GM23248 (cell line): ENCODE results near the gene ARGLU1.

Experiments
- EZH2 ChIP-seq: fragments of 200-600 bp; sonication (generic); IDR thresholded peaks from 2 replicates; pipeline ENCODE4 v1.6.1; 2018; ENCODE audit warnings: antibody characterized with exemption, mild to moderate bottlenecking; ENCODE audit not compliant: insufficient read depth, poor library complexity, severe bottlenecking
- EZH2phosphoT487 ChIP-seq: fragments of 200-600 bp; sonication (generic); IDR thresholded peaks from 2 replicates; pipeline ENCODE4 v1.6.1; 2018; ENCODE audit warnings: antibody characterized with exemption, moderate library complexity, mild to moderate bottlenecking, low read depth; ENCODE audit not compliant: insufficient read depth

DNA sequence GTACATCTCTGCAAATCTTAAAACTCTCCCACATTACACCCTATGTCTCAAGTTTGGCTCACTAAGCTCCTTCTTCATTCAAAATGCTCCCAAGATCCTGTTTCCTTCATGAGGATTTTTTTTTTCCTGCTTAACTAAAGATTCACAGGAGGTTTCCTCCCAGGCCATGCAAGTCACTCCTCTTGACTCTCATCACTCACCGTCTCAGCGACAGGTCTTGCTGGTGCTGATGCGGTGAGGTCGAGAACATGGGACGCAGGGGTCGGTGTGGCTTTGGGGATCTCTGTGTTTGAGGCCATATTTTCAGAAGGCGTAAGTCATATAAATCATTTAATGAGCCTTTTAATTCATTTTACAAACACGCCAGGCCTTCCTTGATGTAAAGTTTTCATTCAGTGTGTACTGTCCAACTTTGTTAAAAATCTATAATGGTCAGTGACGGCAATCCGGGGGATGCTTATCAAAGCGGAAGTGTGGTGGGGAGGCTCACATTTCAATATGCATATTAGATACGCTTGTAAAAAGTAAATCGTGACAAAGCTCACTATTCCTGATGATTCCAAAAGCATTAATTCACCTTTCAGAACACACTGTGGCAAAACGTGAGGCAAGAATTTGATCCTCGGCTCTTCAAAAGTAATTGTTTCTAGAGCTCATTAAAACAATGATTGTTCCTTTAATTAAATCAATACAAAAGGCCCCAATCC, 52.9 kb downstream of the ARGLU1 start:
- TF ChIP-seq EZH2 (no peak), EZH2phosphoT487 (no peak)
